Epithelial cell of proximal tubule (primary cell): ENCODE measurements around the gene SYCP2L. TPM values are rescaled to one million over a fixed set of nuclear protein-coding genes. Genes with fewer than 3 reads are reported as not detected.

ENCODE experiments used
- DNase-seq: peaks from one replicate; pipeline ENCODE4 v3.0.0-alpha.2; 2011; ENCODE audit warnings: low read depth
- H3K4me3 ChIP-seq: 2 replicates; pipeline ENCODE4 v1.5.1; 2011; ENCODE audit warnings: low read depth, mild to moderate bottlenecking, low read length
- total RNA-seq: library from RNA; depleted of rRNA; stranded (reverse); fragments of >200 nt; gene quantifications from 2 replicates; pipeline ENCODE4 v1.2.3, GENCODE V29; 2015
- TF ChIP-seq, protein P1 (sequence below): conservative IDR thresholded peaks from 2 replicates; pipeline ENCODE4 v1.5.1; 2012; ENCODE audit warnings: low read depth, mild to moderate bottlenecking, low read length

Gene SYCP2L
- total RNA-seq, 1 donor from 2014 or later = 3.4 TPM

DNA sequence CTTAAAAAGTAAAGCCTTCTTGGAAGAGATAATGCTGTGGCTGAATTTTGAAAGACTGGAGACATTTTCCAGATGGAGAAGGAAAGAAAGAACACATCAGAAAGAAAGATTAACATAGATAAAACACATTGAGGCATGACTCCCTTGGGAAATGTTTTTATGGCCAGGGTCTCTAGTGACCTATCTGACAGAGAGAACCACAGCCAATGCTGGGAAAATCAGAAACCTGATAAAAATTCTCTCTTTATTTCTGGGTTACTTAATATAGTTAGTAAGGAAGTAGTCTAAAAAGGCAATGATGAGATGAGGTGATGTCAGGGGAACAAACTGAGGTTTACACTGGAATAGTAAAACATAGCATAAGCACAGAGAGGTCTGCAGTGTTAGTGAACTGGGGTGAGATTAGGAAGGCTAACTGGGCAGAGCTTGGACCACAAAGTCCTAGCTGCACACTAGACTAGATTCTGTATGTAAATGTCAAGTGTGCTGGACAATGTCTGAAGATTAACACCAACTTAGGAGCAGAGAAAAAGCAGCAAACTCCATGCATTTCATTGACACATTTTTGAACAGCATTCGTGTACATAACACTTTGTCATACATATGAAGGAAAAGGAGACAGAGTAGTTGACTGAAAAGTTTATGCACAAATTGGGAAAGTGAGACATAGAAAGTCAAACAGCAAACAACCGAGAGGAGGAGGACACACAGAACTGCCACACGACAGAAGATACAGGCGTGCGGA, 126.3 kb downstream of the SYCP2L start:
- no peak overlapping the region for H3K4me3 ChIP-seq
- TF ChIP-seq, protein P1, sequence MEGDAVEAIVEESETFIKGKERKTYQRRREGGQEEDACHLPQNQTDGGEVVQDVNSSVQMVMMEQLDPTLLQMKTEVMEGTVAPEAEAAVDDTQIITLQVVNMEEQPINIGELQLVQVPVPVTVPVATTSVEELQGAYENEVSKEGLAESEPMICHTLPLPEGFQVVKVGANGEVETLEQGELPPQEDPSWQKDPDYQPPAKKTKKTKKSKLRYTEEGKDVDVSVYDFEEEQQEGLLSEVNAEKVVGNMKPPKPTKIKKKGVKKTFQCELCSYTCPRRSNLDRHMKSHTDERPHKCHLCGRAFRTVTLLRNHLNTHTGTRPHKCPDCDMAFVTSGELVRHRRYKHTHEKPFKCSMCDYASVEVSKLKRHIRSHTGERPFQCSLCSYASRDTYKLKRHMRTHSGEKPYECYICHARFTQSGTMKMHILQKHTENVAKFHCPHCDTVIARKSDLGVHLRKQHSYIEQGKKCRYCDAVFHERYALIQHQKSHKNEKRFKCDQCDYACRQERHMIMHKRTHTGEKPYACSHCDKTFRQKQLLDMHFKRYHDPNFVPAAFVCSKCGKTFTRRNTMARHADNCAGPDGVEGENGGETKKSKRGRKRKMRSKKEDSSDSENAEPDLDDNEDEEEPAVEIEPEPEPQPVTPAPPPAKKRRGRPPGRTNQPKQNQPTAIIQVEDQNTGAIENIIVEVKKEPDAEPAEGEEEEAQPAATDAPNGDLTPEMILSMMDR = no peak
- DNase-seq = no peak

DNA sequence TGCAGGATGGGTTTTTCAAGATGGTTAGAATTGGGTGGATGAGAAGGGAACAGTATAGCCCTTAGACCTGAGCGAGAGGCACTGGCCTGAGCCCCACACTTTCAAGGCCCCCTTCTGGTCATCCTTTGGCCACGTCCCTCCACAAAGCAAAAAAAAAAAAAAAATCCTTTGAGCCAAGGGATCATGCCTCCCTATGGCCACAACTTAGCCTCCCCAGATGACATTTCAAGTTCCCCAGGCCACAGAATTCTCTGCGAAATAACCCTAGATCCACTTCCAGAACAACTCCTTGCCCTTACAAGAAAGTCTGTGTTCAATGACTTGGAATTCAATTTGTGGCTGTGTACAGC, 126.8 kb downstream of the SYCP2L start:
- no peak overlapping the region for H3K4me3 ChIP-seq
- TF ChIP-seq, protein P1 = no peak
- DNase-seq = no peak

DNA sequence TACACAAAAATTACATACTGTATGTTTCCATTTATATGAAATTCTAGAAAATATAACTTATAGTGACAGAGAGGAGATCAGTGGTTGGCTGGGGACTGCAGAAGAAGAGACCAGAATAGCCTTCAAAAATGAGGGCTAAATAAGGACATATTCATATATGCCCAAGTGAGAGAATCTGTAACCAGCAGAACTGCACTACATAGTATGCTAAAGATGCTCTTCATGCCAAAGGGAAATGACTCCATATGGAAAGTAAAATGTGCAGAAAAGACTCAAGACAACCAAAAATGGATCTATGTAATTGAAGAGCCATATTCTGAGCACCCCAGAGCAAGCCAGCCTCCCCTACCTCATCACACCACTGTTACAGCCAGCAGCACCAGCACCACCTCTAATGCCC, 128.2 kb downstream of the SYCP2L start:
- TF ChIP-seq, protein P1 = no peak
- H3K4me3 ChIP-seq = no peak overlapping the region
- no peak for DNase-seq

DNA sequence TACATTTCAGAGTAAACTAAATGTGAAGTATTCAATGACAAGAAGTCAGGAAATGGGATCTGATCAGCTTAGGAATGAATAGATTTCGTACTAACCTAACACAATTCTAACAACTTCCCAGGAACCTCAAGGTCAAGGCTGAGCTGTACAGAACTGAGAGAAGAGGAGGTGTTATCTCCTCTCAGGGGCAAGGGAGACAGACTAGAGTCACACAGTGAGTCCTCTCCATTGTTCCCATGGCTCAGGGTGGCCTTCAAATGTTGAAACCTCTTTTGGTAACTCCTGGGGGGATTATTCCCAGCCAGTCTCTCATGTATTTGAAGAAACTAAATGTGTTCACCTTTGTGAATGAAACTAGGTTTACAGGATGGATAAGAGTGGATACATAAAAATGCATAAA, 129.6 kb downstream of the SYCP2L start:
- no peak for DNase-seq
- no peak overlapping the region for H3K4me3 ChIP-seq
- TF ChIP-seq, protein P1 = no peak

DNA sequence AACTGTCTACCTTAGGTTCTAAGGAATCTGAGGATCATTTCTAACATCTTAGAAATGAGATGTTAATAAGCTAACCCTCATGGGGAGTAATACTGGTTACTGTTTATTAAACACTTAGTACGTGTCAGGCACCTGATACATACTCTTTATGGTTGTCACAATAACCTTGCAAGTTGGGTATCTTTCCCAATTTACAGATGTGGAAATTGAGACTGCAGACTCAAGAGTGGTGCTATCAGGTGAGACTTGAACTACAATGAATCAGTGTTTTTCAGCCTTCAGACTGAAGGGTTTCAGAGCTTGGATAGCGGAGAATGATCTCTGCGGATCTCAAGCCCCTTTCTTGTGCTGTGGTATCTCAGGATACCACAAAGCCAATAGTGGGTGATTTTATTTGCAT, 130.2 kb downstream of the SYCP2L start:
- no peak for DNase-seq
- H3K4me3 ChIP-seq = no peak overlapping the region
- TF ChIP-seq, protein P1 = no peak

GRCh38 chr6:11018225-11018624, 131.4 kb downstream of the SYCP2L start:
- TF ChIP-seq, protein P1 = no peak
- no peak overlapping the region for H3K4me3 ChIP-seq
- no peak for DNase-seq

DNA sequence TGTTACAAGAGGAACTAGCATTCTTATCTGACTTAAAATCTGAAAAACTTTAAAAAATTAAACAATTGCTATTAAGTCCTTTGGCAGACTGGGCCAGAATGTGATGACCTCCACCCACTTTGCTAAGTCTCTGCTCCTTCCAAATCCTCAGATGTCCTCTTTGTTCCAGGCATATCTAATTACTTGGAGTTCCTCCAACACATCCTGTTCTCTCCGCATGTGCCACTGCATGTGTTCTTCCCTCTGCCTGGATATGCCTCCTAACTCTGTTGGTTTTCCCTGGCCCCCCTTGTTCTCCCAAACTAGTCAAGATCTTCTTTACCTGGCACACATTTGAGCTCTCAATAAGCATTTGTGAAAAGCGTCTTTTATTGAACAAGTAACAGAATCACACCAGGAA, 134.2 kb downstream of the SYCP2L start:
- no peak overlapping the region for H3K4me3 ChIP-seq
- no peak for DNase-seq
- TF ChIP-seq, protein P1 = no peak
